MM.1S (cell line): ENCODE measurements around the gene TAF1B.

ENCODE experiments used
- DNase-seq: peaks from one replicate; pipeline ENCODE4 v3.0.0-alpha.2; 2015
- H2AFZ ChIP-seq: fragments of 300-600 bp; sonication (generic); 2 replicates; pipeline ENCODE4 v1.6.0; 2016; ENCODE audit warnings: antibody characterized with exemption, low read length
- H3F3A ChIP-seq: fragments of 300-600 bp; sonication (generic); 2 replicates; pipeline ENCODE4 v1.6.1; 2016; ENCODE audit warnings: mild to moderate bottlenecking, antibody characterized with exemption, low read length, moderate library complexity, mixed read lengths; ENCODE audit not compliant: insufficient read depth
- H3K27ac ChIP-seq: fragments of 300-600 bp; sonication (generic); 2 replicates; pipeline ENCODE4 v1.5.1; 2016; ENCODE audit warnings: mild to moderate bottlenecking, low read length
- H3K27me3 ChIP-seq: fragments of 300-600 bp; sonication (generic); replicated peaks from 2 replicates; pipeline ENCODE4 v1.6.0; 2016; ENCODE audit warnings: low read length; ENCODE audit not compliant: insufficient read depth
- H3K36me3 ChIP-seq: fragments of 300-600 bp; sonication (generic); replicated peaks from 2 replicates; pipeline ENCODE4 v1.6.1; 2016; ENCODE audit warnings: mild to moderate bottlenecking, low read length, mixed read lengths; ENCODE audit not compliant: insufficient read depth
- H3K4me1 ChIP-seq: fragments of 300-600 bp; sonication (generic); 2 replicates; pipeline ENCODE4 v1.6.1; 2016; ENCODE audit warnings: low read length, mixed read lengths
- H3K4me2 ChIP-seq: fragments of 300-600 bp; sonication (generic); 2 replicates; pipeline ENCODE4 v1.6.0; 2016; ENCODE audit warnings: low read depth, low read length
- H3K4me3 ChIP-seq: fragments of 300-600 bp; sonication (generic); 2 replicates; pipeline ENCODE4 v1.5.1; 2016; ENCODE audit warnings: low read length, mixed read lengths
- H3K79me2 ChIP-seq: fragments of 300-600 bp; sonication (generic); 2 replicates; pipeline ENCODE4 v1.6.1; 2016; ENCODE audit warnings: mixed run types, low read length, mixed read lengths
- H3K9ac ChIP-seq: fragments of 300-600 bp; sonication (generic); 2 replicates; pipeline ENCODE4 v1.6.1; 2016; ENCODE audit warnings: low read length, mixed read lengths
- H3K9me2 ChIP-seq: fragments of 300-600 bp; sonication (generic); replicated peaks from 2 replicates; pipeline ENCODE4 v1.6.1; 2016; ENCODE audit warnings: mild to moderate bottlenecking, low read length, mixed read lengths; ENCODE audit not compliant: insufficient read depth
- H3K9me3 ChIP-seq: fragments of 300-600 bp; sonication (generic); replicated peaks from 2 replicates; pipeline ENCODE4 v1.6.1; 2016; ENCODE audit warnings: mild to moderate bottlenecking, low read length, mixed read lengths; ENCODE audit not compliant: insufficient read depth
- H4K20me1 ChIP-seq: fragments of 300-600 bp; sonication (generic); 2 replicates; pipeline ENCODE4 v1.6.1; 2016; ENCODE audit warnings: mild to moderate bottlenecking, low read length, moderate library complexity, mixed read lengths; ENCODE audit not compliant: insufficient read depth
- CTCF ChIP-seq: fragments of 300-600 bp; sonication (generic); IDR thresholded peaks from 2 replicates; pipeline ENCODE4 v1.5.1; 2016; ENCODE audit warnings: antibody characterized with exemption, low read length, mixed read lengths
- EZH2 ChIP-seq: fragments of 300-600 bp; sonication (generic); optimal IDR thresholded peaks from 2 replicates; pipeline ENCODE3; 2017; ENCODE audit warnings: low read depth, mild to moderate bottlenecking, antibody characterized with exemption, low read length, mixed read lengths
- EZH2phosphoT487 ChIP-seq: fragments of 300-600 bp; sonication (generic); IDR thresholded peaks from 2 replicates; pipeline ENCODE4 v1.6.1; 2018; ENCODE audit warnings: antibody characterized with exemption, low read length

TAF1B gene

GRCh38 chr2:9807056-9807455 lies 36.2 kb upstream of the TAF1B start:
- no peak overlapping the region for H3K4me2 ChIP-seq
- no peak overlapping the region for H3K4me3 ChIP-seq
- no peak overlapping the region for H3K27ac ChIP-seq
- no peaks in the 10 kb centered on the region for H3F3A ChIP-seq
- H3K9me2 ChIP-seq, result no peaks in the 10 kb centered on the region
- TF ChIP-seq EZH2 (no peak), EZH2phosphoT487 (no peak), CTCF (no peak)
- H2AFZ ChIP-seq, result no peak overlapping the region
- H3K27me3 ChIP-seq, result no peaks in the 10 kb centered on the region
- no peak overlapping the region for H3K9ac ChIP-seq
- DNase-seq, result no peak
- no peaks in the 10 kb centered on the region for H3K36me3 ChIP-seq
- no peaks in the 10 kb centered on the region for H3K9me3 ChIP-seq
- no peaks in the 10 kb centered on the region for H3K79me2 ChIP-seq
- H4K20me1 ChIP-seq, result no peaks in the 10 kb centered on the region
- H3K4me1 ChIP-seq, result no peaks in the 10 kb centered on the region

- H3K9me2 ChIP-seq, result no peaks in the 10 kb centered on the region
- H3F3A ChIP-seq, result no peaks in the 10 kb centered on the region
- no peaks in the 10 kb centered on the region for H3K79me2 ChIP-seq
- no peak overlapping the region for H3K9ac ChIP-seq
- H3K27me3 ChIP-seq, result no peaks in the 10 kb centered on the region
- no peak overlapping the region for H2AFZ ChIP-seq
- no peaks in the 10 kb centered on the region for H4K20me1 ChIP-seq
- no peak for TF ChIP-seq CTCF
- TF ChIP-seq EZH2, result no peak
- TF ChIP-seq EZH2phosphoT487, result no peak
- H3K4me3 ChIP-seq, result no peak overlapping the region
- no peaks in the 10 kb centered on the region for H3K9me3 ChIP-seq
- H3K36me3 ChIP-seq, result no peaks in the 10 kb centered on the region
- H3K4me2 ChIP-seq, result no peak overlapping the region
- H3K4me1 ChIP-seq, result no peaks in the 10 kb centered on the region
- DNase-seq, result no peak
- no peak overlapping the region for H3K27ac ChIP-seq
Measured at GRCh38 chr2:9807555-9808305, 35.5 kb upstream of the TAF1B start.

GRCh38 chr2:9808334-9809063 lies 34.8 kb upstream of the TAF1B start:
- H3K9me2 ChIP-seq, result no peaks in the 10 kb centered on the region
- no peak overlapping the region for H3K9ac ChIP-seq
- no peaks in the 10 kb centered on the region for H3K79me2 ChIP-seq
- no peaks in the 10 kb centered on the region for H3K9me3 ChIP-seq
- no peaks in the 10 kb centered on the region for H3K36me3 ChIP-seq
- no peaks in the 10 kb centered on the region for H4K20me1 ChIP-seq
- H3K4me1 ChIP-seq, result no peaks in the 10 kb centered on the region
- H3K27ac ChIP-seq, result no peak overlapping the region
- TF ChIP-seq CTCF, result no peak
- no peak for TF ChIP-seq EZH2
- no peak for TF ChIP-seq EZH2phosphoT487
- no peaks in the 10 kb centered on the region for H3F3A ChIP-seq
- H3K4me3 ChIP-seq, result no peak overlapping the region
- H2AFZ ChIP-seq, result no peak overlapping the region
- H3K27me3 ChIP-seq, result no peaks in the 10 kb centered on the region
- no peak overlapping the region for H3K4me2 ChIP-seq
- no peak for DNase-seq
